Neural progenitor cell (in vitro differentiated cells): Measurements from ENCODE around the gene UBE2S. TPM values are rescaled to one million over a fixed set of nuclear protein-coding genes. Genes with fewer than 3 reads are reported as not detected.

Experiments
- DNase-seq: peaks from one replicate; pipeline ENCODE4 v3.0.0-alpha.2; 2016; ENCODE audit warnings: low spot score
- H2AFZ ChIP-seq: fragments of 200-600 bp; sonication (generic); replicated peaks from 2 replicates; pipeline ENCODE4 v1.6.1; 2016; ENCODE audit warnings: antibody characterized with exemption
- H3F3A ChIP-seq: fragments of 200-600 bp; sonication (generic); 2 replicates; pipeline ENCODE4 v1.6.1; 2016; ENCODE audit warnings: antibody characterized with exemption, low read depth
- H3K27ac ChIP-seq: fragments of 200-600 bp; sonication (generic); 2 replicates; pipeline ENCODE4 v1.5.1; 2016; ENCODE audit warnings: mild to moderate bottlenecking
- H3K27me3 ChIP-seq: fragments of 200-600 bp; sonication (generic); 2 replicates; pipeline ENCODE4 v1.6.1; 2016; ENCODE audit warnings: mild to moderate bottlenecking, moderate library complexity
- H3K36me3 ChIP-seq: fragments of 200-600 bp; sonication (generic); 2 replicates; pipeline ENCODE4 v1.5.1; 2016
- H3K4me1 ChIP-seq: fragments of 200-600 bp; sonication (generic); 2 replicates; pipeline ENCODE4 v1.6.1; 2016; ENCODE audit warnings: mixed run types
- H3K4me2 ChIP-seq: fragments of 200-600 bp; sonication (generic); 2 replicates; pipeline ENCODE4 v1.6.1; 2016
- H3K4me3 ChIP-seq: fragments of 200-600 bp; sonication (generic); 2 replicates; pipeline ENCODE4 v1.5.1; 2016
- H3K79me2 ChIP-seq: fragments of 200-600 bp; sonication (generic); 2 replicates; pipeline ENCODE4 v1.6.1; 2016; ENCODE audit warnings: low read depth
- H3K9ac ChIP-seq: fragments of 200-600 bp; sonication (generic); 2 replicates; pipeline ENCODE4 v1.6.1; 2016
- H3K9me3 ChIP-seq: fragments of 200-600 bp; sonication (generic); 2 replicates; pipeline ENCODE4 v1.5.1; 2016; ENCODE audit warnings: low read depth
- H4K20me1 ChIP-seq: fragments of 200-600 bp; sonication (generic); 2 replicates; pipeline ENCODE4 v1.6.1; 2016; ENCODE audit warnings: low read depth
- H3K27ac Mint-ChIP-seq: 3 replicates; pipeline ENCODE4 v1.8.0; 2021; ENCODE audit warnings: mixed read lengths
- H3K27me3 Mint-ChIP-seq: 2 replicates; pipeline ENCODE4 v1.8.0; 2022; ENCODE audit warnings: low read depth, mild to moderate bottlenecking, inconsistent platforms, moderate library complexity, mixed read lengths; ENCODE audit not compliant: insufficient read depth
- H3K36me3 Mint-ChIP-seq: 3 replicates; pipeline ENCODE4 v1.8.0; 2021; ENCODE audit warnings: mixed read lengths
- H3K4me1 Mint-ChIP-seq: 3 replicates; pipeline ENCODE4 v1.8.0; 2021; ENCODE audit warnings: mixed read lengths
- H3K4me3 Mint-ChIP-seq: 3 replicates; pipeline ENCODE4 v1.8.0; 2021; ENCODE audit warnings: mild to moderate bottlenecking, moderate library complexity, mixed read lengths
- H3K9me3 Mint-ChIP-seq: 3 replicates; pipeline ENCODE4 v1.8.0; 2020; ENCODE audit warnings: mixed read lengths
- CTCF ChIP-seq: fragments of 200-600 bp; sonication (generic); IDR thresholded peaks from 2 replicates; pipeline ENCODE4 v1.5.1; 2017; ENCODE audit warnings: antibody characterized with exemption, mild to moderate bottlenecking
- EZH2 ChIP-seq: fragments of 200-600 bp; sonication (generic); IDR thresholded peaks from 2 replicates; pipeline ENCODE4 v1.6.1; 2017; ENCODE audit warnings: antibody characterized with exemption, mild to moderate bottlenecking, moderate library complexity
- EZH2phosphoT487 ChIP-seq: fragments of 200-600 bp; sonication (generic); IDR thresholded peaks from 2 replicates; pipeline ENCODE4 v1.6.1; 2017; ENCODE audit warnings: antibody characterized with exemption
- total RNA-seq: library from RNA; depleted of rRNA; stranded (reverse); fragments of >200 nt; gene quantifications from 2 replicates; pipeline ENCODE4 v1.2.3, GENCODE V29; 2015; ENCODE audit warnings: low replicate concordance

The UBE2S gene
- total RNA-seq, 1 donor from 2014 or later, result 118 TPM

GRCh38 chr19:55373993-55374757 is 33.4 kb downstream of the UBE2S start:
- H3K9me3 ChIP-seq, result no peaks in the 10 kb centered on the region
- H3K27me3 ChIP-seq, result peaks cover 86% of the 10 kb centered on the region
- peaks cover 30% of the 10 kb centered on the region for H3F3A ChIP-seq
- H3K4me2 ChIP-seq, result peak overlapping the region; percentile 54
- H3K4me3 Mint-ChIP-seq, result peak overlapping the region; percentile 40
- H3K27ac Mint-ChIP-seq, result peak overlapping the region; percentile 57
- no peaks in the 10 kb centered on the region for H3K36me3 Mint-ChIP-seq
- peaks cover 33% of the 10 kb centered on the region for H3K27me3 Mint-ChIP-seq
- no peak overlapping the region for H3K9ac ChIP-seq
- H2AFZ ChIP-seq, result no peak overlapping the region
- H3K9me3 Mint-ChIP-seq, result no peaks in the 10 kb centered on the region
- no peak overlapping the region for H3K27ac ChIP-seq
- no peak overlapping the region for H3K4me3 ChIP-seq
- H3K4me1 Mint-ChIP-seq, result peaks cover 31% of the 10 kb centered on the region
- DNase-seq, result peak; percentile 60
- H3K4me1 ChIP-seq, result peaks cover 42% of the 10 kb centered on the region
- H3K79me2 ChIP-seq, result no peaks in the 10 kb centered on the region
- no peaks in the 10 kb centered on the region for H3K36me3 ChIP-seq
- no peak for TF ChIP-seq EZH2phosphoT487
- TF ChIP-seq EZH2, result no peak
- no peak for TF ChIP-seq CTCF
- H4K20me1 ChIP-seq, result no peaks in the 10 kb centered on the region

DNA sequence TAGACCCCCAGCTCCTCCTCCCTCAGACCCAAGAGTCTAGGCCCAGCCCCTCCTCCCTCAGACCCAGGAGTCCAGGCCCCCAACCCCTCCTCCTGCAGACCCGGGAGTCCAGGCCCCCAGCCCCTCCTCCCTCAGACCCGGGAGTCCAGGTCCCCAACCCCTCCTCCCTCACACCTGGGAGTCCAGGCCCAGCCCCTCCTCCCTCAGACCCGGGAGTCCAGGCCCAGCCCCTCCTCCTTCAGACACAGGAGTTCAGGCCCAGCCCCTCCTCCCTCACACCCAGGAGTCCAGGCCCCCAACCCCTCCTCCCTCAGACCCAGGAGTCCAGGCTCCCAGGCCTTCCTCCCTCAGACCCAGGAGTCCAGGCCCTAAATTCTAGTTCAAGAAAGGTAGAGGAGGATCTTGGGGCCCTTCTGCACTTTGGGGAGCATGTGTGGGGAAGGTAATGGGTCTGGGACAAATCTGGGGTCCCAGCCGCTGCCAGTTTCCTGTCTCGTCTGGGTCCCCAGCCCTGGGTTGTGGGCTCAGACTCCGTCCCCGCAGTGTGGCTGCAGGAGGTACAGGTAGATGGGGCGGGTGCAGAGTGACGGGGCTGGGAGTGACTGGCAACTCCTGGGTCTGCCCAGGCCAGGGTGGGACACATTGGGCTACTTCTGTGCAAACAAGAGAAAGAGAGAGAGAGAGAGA is 34.1 kb downstream of the UBE2S start:
- Histone ChIP-seq H3K9ac (no peak overlapping the region), H3K4me3 (no peak overlapping the region), H3K9me3 (no peaks in the 10 kb centered on the region), H2AFZ (no peak overlapping the region), H3K27ac (no peak overlapping the region), H3K27me3 (peaks cover 88% of the 10 kb centered on the region), H4K20me1 (no peaks in the 10 kb centered on the region), H3K36me3 (no peaks in the 10 kb centered on the region), H3F3A (peaks cover 34% of the 10 kb centered on the region), H3K79me2 (no peaks in the 10 kb centered on the region), H3K4me2 (peak overlapping the region; percentile 54), H3K4me1 (peaks cover 37% of the 10 kb centered on the region)
- H3K27ac Mint-ChIP-seq, result peak overlapping the region; percentile 57
- H3K27me3 Mint-ChIP-seq, result peaks cover 33% of the 10 kb centered on the region
- no peak for DNase-seq
- H3K4me1 Mint-ChIP-seq, result peaks cover 27% of the 10 kb centered on the region
- no peaks in the 10 kb centered on the region for H3K36me3 Mint-ChIP-seq
- H3K4me3 Mint-ChIP-seq, result peak overlapping the region; percentile 40
- TF ChIP-seq CTCF (no peak), EZH2phosphoT487 (no peak), EZH2 (no peak)
- H3K9me3 Mint-ChIP-seq, result no peaks in the 10 kb centered on the region

DNA sequence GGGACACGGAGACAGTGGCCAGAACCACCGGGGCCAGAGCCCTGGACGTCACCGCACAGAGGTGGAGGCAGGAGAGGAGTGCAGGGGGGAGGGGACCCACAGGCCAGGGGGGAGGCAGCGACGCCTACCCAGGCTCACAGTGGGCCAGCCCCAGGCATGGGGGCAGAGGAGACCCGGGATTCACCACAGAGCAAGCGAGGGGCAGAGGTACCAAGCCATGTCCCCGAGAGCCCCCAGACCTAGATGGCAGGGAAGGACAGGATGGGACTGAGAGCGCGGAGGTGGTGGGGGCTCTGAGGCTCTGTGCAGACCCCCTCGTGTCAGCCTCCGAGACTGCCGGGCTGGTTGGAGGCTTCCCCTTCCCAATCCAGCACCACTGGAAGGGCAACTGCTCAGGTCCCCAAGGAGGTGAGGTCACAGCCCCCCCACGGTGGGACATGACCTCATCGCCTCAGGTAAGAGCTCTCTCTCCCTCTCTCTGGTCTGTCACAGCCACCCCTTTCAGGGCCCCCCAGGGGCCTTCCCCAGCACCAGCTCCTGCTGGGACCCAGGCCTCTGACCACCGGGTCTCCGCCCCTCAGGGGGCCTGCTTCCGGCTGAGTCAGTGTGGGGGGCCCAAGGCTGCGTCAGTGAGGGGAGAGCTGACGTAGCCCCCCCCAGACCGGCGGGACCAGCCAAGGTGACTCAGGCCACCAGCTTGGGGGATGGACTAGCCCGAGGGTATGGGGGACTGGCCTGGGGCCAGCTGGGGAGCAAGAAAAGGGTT is 35.1 kb downstream of the UBE2S start:
- H3K27me3 ChIP-seq, result peaks cover 88% of the 10 kb centered on the region
- no peak overlapping the region for H3K27ac ChIP-seq
- Mint-ChIP-seq H3K27ac (peak overlapping the region; percentile 69), H3K4me3 (peak overlapping the region; percentile 49), H3K9me3 (peaks cover 2% of the 10 kb centered on the region), H3K36me3 (no peaks in the 10 kb centered on the region), H3K4me1 (peaks cover 27% of the 10 kb centered on the region), H3K27me3 (peaks cover 36% of the 10 kb centered on the region)
- no peak overlapping the region for H3K4me3 ChIP-seq
- H3K4me2 ChIP-seq, result no peak overlapping the region
- TF ChIP-seq CTCF (no peak), EZH2 (no peak), EZH2phosphoT487 (no peak)
- H3K4me1 ChIP-seq, result peaks cover 28% of the 10 kb centered on the region
- peaks cover 34% of the 10 kb centered on the region for H3F3A ChIP-seq
- DNase-seq, result no peak
- no peaks in the 10 kb centered on the region for H3K79me2 ChIP-seq
- H3K9ac ChIP-seq, result no peak overlapping the region
- no peak overlapping the region for H2AFZ ChIP-seq
- H3K36me3 ChIP-seq, result no peaks in the 10 kb centered on the region
- no peaks in the 10 kb centered on the region for H3K9me3 ChIP-seq
- no peaks in the 10 kb centered on the region for H4K20me1 ChIP-seq
